Melanocyte of skin (primary cell): ENCODE data around the gene HLTF. TPM values are rescaled to one million over a fixed set of nuclear protein-coding genes. Genes with fewer than 3 reads are reported as not detected.

Experiments
- small RNA-seq, 2 donors: library from RNA; depleted of rRNA; stranded (forward); fragments of <200 nt; gene quantifications; one replicate each; pipeline ENCODE3, GENCODE V24; 2012
- total RNA-seq, 2 donors: library from RNA; depleted of rRNA; stranded (reverse); fragments of >200 nt; gene quantifications; 2 replicates each; pipeline ENCODE4 v1.2.3, GENCODE V29; 2012

HLTF gene
- total RNA-seq, result 10 to 100 TPM; 44.0 to 45.1 TPM

GRCh38 chr3:149086232-149086988 is at the start of gene HLTF:
HLTF (minus strand) TSS chr3:149086533; CDS start chr3:149086336, 197 bp downstream.

GRCh38 chr3:149129326-149130205 is 43.2 kb upstream of the HLTF start, which contains the start of gene HPS3:
HPS3 (plus strand) TSS chr3:149129638; CDS start chr3:149129724, 86 bp downstream.

GRCh38 chr3:148991219-148992026 is 94.9 kb downstream of the HLTF start, which contains the start of gene GYG1:
GYG1 (plus strand) TSS chr3:148991540; CDS start chr3:148991641, 101 bp downstream.

Small RNAs within 50 kb of the gene (small RNA-seq; reads per million reads assigned to genes)
- 0 reads per million in 2 donors for gene RF00019

Other genes with a start within 250 kb of the HLTF start
- not detected for gene CPA3, start 221.2 kb downstream of the HLTF start, total RNA-seq
- gene GYG1, start 95.0 kb downstream of the HLTF start, total RNA-seq, result 10 to 100 TPM; 29.9 to 41.0 TPM
- gene HPS3, start 43.1 kb upstream of the HLTF start, total RNA-seq, result 10 to 100 TPM; 59.2 to 62.6 TPM
- not detected for gene CP, start 135.3 kb upstream of the HLTF start, total RNA-seq
- gene TM4SF18, start 247.1 kb upstream of the HLTF start, total RNA-seq, result 1 to 10 TPM; 1.7 to 5.5 TPM